Esophagus squamous epithelium (tissue), 5 donors: ENCODE measurements around the gene TXNL1. TPM values are rescaled to one million over a fixed set of nuclear protein-coding genes. Genes with fewer than 3 reads are reported as not detected.
A peak's percentile ranks its signal among the peaks of the same experiment; 100 is the strongest.

Source experiments
- DNase-seq: peaks from one replicate; lab custom pipeline; 2025; lab: John Stamatoyannopoulos, UW
- H3K27ac ChIP-seq, 4 donors: fragments of 200-600 bp; sonication (generic); one replicate each; pipeline ENCODE4 v1.5.1; 2016 to 2019; ENCODE audit warnings: mild to moderate bottlenecking in 1 of 4
- H3K27me3 ChIP-seq, 4 donors: fragments of 200-600 bp; sonication (generic); 1 replicate in 3 of 4; 2 replicates in 1 of 4; pipeline versions ENCODE4 v1.5.1 to v1.6.0; 2017 to 2021; ENCODE audit warnings: antibody characterized with exemption in 1 of 4
- H3K36me3 ChIP-seq, 3 donors: fragments of 200-600 bp; sonication (generic); one replicate each; pipeline ENCODE4 v1.5.1; 2016 to 2019
- H3K4me1 ChIP-seq, 3 donors: fragments of 200-600 bp; sonication (generic); one replicate each; pipeline ENCODE4 v1.5.1; 2017 to 2019
- H3K4me3 ChIP-seq, 4 donors: fragments of 200-600 bp; sonication (generic); 1 replicate in 3 of 4; 2 replicates in 1 of 4; pipeline ENCODE4 v1.5.1; 2016 to 2019; ENCODE audit warnings: mild to moderate bottlenecking in 2 of 4, moderate library complexity in 1 of 4
- H3K9me3 ChIP-seq, 3 donors: fragments of 200-600 bp; sonication (generic); one replicate each; pipeline ENCODE4 v1.5.1; 2016 to 2019
- CTCF ChIP-seq, 6 experiments: fragments of 450-650 bp in 4 of 6; fragments of 200-600 bp in 2 of 6; sonication (generic) in 2 of 6; IDR thresholded peaks; one replicate each; pipeline ENCODE4 v1.5.1; 2016 to 2019; ENCODE audit warnings: antibody characterized with exemption in 6 of 6, mild to moderate bottlenecking in 4 of 6, moderate library complexity in 4 of 6
- POLR2A ChIP-seq, 4 donors: fragments of 450-650 bp; IDR thresholded peaks; one replicate each; pipeline ENCODE4 v1.6.1; 2017; ENCODE audit warnings: antibody characterized with exemption in 4 of 4, mild to moderate bottlenecking in 4 of 4, moderate library complexity in 3 of 4
- WGBS, 2 donors: methylation state at CpG; one replicate each; pipeline ENCODE4 v1.1.5; 2018; 5-methylcytosine and 5-hydroxymethylcytosine counted together
- intact Hi-C: fragments of 100-400 bp; cut with DNase I; formaldehyde crosslinking; loops from one replicate; pipeline ENCODE4 v1.15.0; 2022
- total RNA-seq, 4 donors: library from RNA; depleted of rRNA; stranded (reverse); fragments of >200 nt; gene quantifications; one replicate each; pipeline ENCODE4 v1.1.0, GENCODE V29; 2016
- donor health status: DM: yes; HTN: yes; CAD: no.

TXNL1 gene
- 10 to 100 TPM; 41.2 to 78.5 (median 53.4) TPM for total RNA-seq

DNA sequence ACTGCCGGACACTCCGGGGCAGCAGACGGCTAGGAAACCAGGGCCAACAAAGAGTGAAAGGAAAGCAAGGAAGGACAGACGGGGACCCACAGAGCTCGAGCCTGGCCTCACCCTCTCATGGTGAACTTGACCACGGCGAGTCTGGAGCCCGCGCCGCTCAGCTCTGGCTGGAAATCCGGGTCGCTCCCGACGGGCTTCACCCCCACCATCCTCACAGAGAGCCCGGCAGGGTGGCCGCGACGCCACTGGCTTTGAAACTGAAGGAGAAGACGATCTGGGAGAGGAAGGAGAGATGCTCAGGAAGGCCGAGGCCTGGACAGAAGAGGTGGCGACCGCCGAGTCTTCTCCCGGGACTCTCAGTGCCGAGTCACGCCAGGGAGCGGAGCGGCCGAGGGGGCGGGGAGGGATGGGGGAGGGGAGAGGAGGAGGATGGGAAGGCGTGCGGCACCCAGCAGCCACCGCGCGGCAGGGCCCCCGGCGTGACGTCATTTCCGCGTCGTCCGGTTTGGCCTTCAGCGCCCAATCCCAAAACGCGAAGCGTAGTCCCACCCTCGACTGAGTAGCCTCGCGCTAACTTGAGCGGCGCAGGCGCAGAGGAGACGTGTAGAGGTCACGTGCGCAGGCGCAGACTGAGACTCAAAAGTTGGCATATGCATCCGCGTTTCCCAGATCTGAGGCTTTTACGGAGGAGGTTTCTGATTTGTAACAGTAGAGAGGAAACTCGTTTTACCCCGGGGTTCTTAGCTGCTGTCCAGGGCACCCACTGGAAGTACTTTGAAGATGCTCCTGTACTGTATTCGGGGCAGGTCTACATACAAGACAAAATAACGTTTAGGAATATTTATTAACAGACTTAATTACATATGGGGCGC is at the start of gene TXNL1:
Gene TXNL1 (minus strand): TSS at position 361 of the 872 bp plus-strand sequence. CDS start 152 bp downstream, at position 209.
- Histone ChIP-seq H3K36me3 (peaks cover 0 to 6% (median 0%) of the 10 kb centered on the region in 3 donors), H3K27ac (peak within 1 kb of the TSS; percentile 97 to 100 (median 98)), H3K4me1 (peaks cover 0 to 45% (median 22%) of the 10 kb centered on the region in 3 donors), H3K4me3 (peak within 1 kb of the TSS; percentile 69 to 96 (median 89)), H3K27me3 (no peaks in the 10 kb centered on the region), H3K9me3 (no peaks in the 10 kb centered on the region)
- intact Hi-C loops = no loop called here
- peak; percentile 91 for DNase-seq
- TF ChIP-seq POLR2A (IDR thresholded peaks at IDR 0.05) = peak in 3 of 4 donors; percentile 40 to 85 (median 78)
- TF ChIP-seq CTCF (IDR thresholded peaks at IDR 0.05) = peak in 2 of 6 experiments; percentile 2 to 47
- 1% methylated on average over 20 to 36 of the region's 64 CpGs for WGBS, 2 donors

- H3K36me3 ChIP-seq = peaks cover 0 to 53% (median 0%) of the 10 kb centered on the region in 3 donors
- H3K27ac ChIP-seq = no peak overlapping the region
- H3K4me1 ChIP-seq = no peaks in the 10 kb centered on the region
- no peak overlapping the region for H3K4me3 ChIP-seq
- TF ChIP-seq POLR2A (IDR thresholded peaks at IDR 0.05) (no peak), CTCF (IDR thresholded peaks at IDR 0.05) (no peak)
- H3K9me3 ChIP-seq = no peaks in the 10 kb centered on the region
- 92 to 93% methylated on average over 3 of the region's 3 CpGs for WGBS, 2 donors
- no peaks in the 10 kb centered on the region for H3K27me3 ChIP-seq
- intact Hi-C loops = no loop called here
- no peak for DNase-seq
These were observed 45.9 kb upstream of the TXNL1 start for GRCh38 chr18:56684277-56684676.

GRCh38 chr18:56678836-56679565 is 40.6 kb upstream of the TXNL1 start:
- H3K36me3 ChIP-seq = peaks cover 0 to 14% (median 0%) of the 10 kb centered on the region in 3 donors
- H3K27ac ChIP-seq = no peak overlapping the region
- no peaks in the 10 kb centered on the region for H3K4me1 ChIP-seq
- H3K27me3 ChIP-seq = no peaks in the 10 kb centered on the region
- WGBS, 2 donors = 86 to 89% methylated on average over 3 to 4 of the region's 4 CpGs
- DNase-seq = no peak
- no peaks in the 10 kb centered on the region for H3K9me3 ChIP-seq
- TF ChIP-seq CTCF (IDR thresholded peaks at IDR 0.05) = no peak
- TF ChIP-seq POLR2A (IDR thresholded peaks at IDR 0.05) = no peak
- no peak overlapping the region for H3K4me3 ChIP-seq
- intact Hi-C loops = no loop called here

- Histone ChIP-seq H3K27me3 (no peaks in the 10 kb centered on the region), H3K4me3 (no peak overlapping the region), H3K9me3 (no peaks in the 10 kb centered on the region), H3K27ac (no peak overlapping the region), H3K4me1 (no peaks in the 10 kb centered on the region), H3K36me3 (peaks cover 0 to 7% (median 0%) of the 10 kb centered on the region in 3 donors)
- no peak for TF ChIP-seq CTCF (IDR thresholded peaks at IDR 0.05)
- no peak for TF ChIP-seq POLR2A (IDR thresholded peaks at IDR 0.05)
- WGBS, 2 donors = 62 to 76% methylated on average over 2 of the region's 2 CpGs
- intact Hi-C loops = no loop called here
- no peak for DNase-seq
These were observed 38.2 kb upstream of the TXNL1 start for GRCh38 chr18:56676639-56677038.
